IPS-20b (cell line): Measurements from ENCODE around the gene ZC3H4.
"Not testable (repeated sequence)": the region's sequence is repeated elsewhere in the genome, so short reads cannot be mapped to it uniquely, and the experiment has no call there.

Experiments
- H3K27ac ChIP-seq: one replicate; pipeline ENCODE4 v1.5.1; 2013; ENCODE audit warnings: low read length
- H3K27me3 ChIP-seq: 2 replicates; pipeline ENCODE4 v1.6.1; 2013; ENCODE audit warnings: mild to moderate bottlenecking, low read length, inconsistent platforms; ENCODE audit not compliant: insufficient read depth
- H3K36me3 ChIP-seq: 2 replicates; pipeline ENCODE4 v1.6.1; 2013; ENCODE audit warnings: low read depth, mild to moderate bottlenecking, inconsistent platforms, low read length, moderate library complexity; ENCODE audit not compliant: insufficient read depth
- H3K4me1 ChIP-seq: 2 replicates; pipeline ENCODE4 v1.6.1; 2013; ENCODE audit warnings: mild to moderate bottlenecking, control low read depth, inconsistent platforms, low read length, moderate library complexity; ENCODE audit not compliant: insufficient read depth
- H3K4me3 ChIP-seq: 2 replicates; pipeline ENCODE4 v1.5.1; 2013; ENCODE audit warnings: mild to moderate bottlenecking, low read length, inconsistent platforms
- H3K9ac ChIP-seq: 2 replicates; pipeline ENCODE4 v1.6.1; 2013; ENCODE audit warnings: low read depth, mild to moderate bottlenecking, inconsistent platforms, low read length, moderate library complexity
- H3K9me3 ChIP-seq: 2 replicates; pipeline ENCODE4 v1.6.1; 2013; ENCODE audit warnings: mild to moderate bottlenecking, low read depth, low read length, inconsistent platforms; ENCODE audit not compliant: insufficient read depth

The ZC3H4 gene

DNA sequence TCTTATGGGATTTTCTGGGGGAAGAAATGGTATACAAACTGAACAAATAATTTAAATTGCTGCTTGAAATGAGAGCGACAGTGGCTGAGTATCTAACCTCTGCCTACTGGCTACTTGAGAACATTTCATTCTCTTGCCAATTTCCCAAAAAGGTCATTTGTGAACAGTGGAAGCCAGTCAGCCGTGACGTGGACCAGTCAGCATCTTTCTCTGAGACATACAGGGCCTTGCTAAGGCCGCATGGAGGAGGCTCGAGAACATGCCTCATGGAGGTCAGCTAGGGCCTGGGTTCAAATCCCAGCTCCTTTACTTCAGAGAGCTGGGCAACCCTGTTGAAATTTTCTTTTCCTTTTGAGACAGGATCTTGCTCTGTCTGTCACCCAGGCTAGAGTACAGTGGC, 20.3 kb downstream of the ZC3H4 start:
- peaks cover 13% of the 10 kb centered on the region for H3K4me1 ChIP-seq
- H3K27ac ChIP-seq = no peak overlapping the region
- H3K36me3 ChIP-seq = peaks cover 77% of the 10 kb centered on the region

DNA sequence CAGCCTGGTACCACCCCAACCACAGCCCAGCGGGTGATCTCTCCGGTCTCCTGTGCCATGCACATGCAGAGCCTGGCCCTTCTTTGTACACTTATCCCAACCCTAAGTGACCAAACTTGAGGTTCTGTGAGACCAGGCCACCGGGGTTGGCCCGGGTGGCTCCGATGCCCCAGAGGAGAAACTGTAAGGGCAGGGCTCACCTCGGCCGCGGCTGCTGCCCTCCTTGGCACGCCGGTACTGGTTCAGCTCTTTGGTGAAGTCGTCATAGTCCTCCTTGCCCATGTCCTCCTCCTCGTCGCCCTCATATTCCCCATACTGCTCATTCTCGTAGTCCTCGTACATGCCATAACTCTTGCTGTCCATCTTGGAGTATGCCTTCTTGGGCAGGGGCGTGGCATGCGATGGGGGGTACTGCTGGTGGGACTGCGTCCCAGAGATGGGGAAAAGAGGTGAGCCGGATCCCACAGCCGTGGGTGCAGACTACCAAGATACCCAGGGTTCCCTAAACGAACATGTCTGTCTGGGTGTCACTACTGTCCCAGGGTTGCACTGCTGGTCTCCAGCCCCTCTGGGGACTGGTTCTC, 23.7 kb downstream of the ZC3H4 start:
- Histone ChIP-seq H3K36me3 (peaks cover 89% of the 10 kb centered on the region), H3K9ac (no peak overlapping the region), H3K4me1 (no peaks in the 10 kb centered on the region), H3K27me3 (no peaks in the 10 kb centered on the region), H3K4me3 (no peak overlapping the region), H3K27ac (no peak overlapping the region), H3K9me3 (no peaks in the 10 kb centered on the region)

More for the DNA sequence above, 20.3 kb downstream of the ZC3H4 start:
- H3K9ac ChIP-seq = no peak overlapping the region
- H3K9me3 ChIP-seq = no peaks in the 10 kb centered on the region
- H3K4me3 ChIP-seq = no peak overlapping the region
- H3K27me3 ChIP-seq = no peaks in the 10 kb centered on the region

DNA sequence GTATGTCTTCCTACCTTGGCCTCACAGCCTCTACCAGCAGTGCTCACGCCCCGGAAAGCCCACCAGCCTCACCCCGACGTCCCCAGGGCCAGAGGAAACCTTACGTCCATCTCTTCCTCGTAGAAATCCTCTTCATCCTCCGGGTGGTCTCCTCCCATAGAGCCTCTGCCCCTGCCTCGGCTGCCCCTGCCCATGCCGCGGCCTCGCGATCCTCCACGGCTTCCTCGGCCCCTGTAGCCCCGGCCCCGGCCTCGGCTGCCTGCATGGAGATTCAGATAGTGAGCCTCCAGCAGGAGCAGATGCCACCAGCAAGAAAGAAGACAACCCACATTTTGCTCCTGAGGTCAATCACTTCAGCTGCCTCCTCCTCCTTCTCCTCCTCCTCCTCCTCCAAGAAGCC, 27.3 kb downstream of the ZC3H4 start:
- Histone ChIP-seq H3K27ac (no peak overlapping the region), H3K4me3 (no peak overlapping the region), H3K4me1 (peaks cover 5% of the 10 kb centered on the region; the same call in 1 of the 2 replicates), H3K9ac (no peak overlapping the region), H3K36me3 (peaks cover 94% of the 10 kb centered on the region), H3K9me3 (no peaks in the 10 kb centered on the region), H3K27me3 (no peaks in the 10 kb centered on the region)

DNA sequence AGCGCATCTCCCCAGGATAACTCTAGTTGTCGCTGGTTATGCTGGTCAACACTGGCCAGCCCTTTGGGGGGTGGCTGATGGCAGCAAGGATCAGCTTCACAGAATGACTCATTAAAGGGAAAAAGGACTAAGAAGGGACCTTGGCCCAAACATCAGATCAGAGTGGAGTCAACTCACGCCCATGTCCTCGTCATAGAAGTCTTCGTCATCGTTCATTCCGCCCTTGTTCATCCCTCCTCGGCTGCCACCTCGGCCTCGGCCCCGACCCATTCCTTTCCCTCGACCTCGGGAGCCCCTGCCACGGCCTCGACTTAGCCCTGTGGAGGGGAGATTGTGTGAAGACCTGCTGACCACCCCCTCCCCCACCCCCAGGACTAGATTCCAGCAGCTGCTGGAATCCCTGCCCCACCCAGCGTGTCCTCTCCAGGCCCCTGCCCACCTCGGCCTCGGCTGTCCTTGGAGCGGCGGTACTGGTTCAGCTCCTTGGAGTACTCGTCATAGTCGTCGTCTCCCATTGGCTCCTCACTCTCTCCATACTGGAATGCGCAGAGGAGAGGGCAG, 28.6 kb downstream of the ZC3H4 start:
- H3K27ac ChIP-seq = no peak overlapping the region
- H3K4me1 ChIP-seq = peaks cover 5% of the 10 kb centered on the region; the same call in 1 of the 2 replicates
- no peaks in the 10 kb centered on the region for H3K9me3 ChIP-seq
- H3K4me3 ChIP-seq = no peak overlapping the region
- H3K27me3 ChIP-seq = no peaks in the 10 kb centered on the region
- H3K36me3 ChIP-seq = peaks cover 95% of the 10 kb centered on the region
- no peak overlapping the region for H3K9ac ChIP-seq

DNA sequence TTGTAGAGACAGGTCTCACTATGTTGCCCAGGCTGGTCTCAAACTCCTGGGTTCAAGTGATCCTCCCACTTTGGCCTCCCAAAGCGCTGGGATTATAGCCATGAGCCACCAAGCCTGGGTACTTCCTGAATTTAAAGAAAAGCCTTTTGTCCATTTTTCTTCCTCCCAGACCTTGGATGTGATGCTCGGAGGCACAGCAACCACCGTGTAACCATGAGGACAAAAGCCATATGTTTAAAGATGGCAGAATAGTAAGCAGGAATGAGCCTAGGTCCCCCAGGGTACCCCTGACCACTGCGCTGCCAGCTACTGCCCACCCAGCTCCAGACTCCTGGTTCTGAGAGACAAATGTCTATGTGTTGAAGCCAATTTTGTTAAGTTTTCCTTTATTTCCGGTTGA, 31.1 kb downstream of the ZC3H4 start:
- no peak overlapping the region for H3K27ac ChIP-seq
- peaks cover 5% of the 10 kb centered on the region; the same call in 1 of the 2 replicates for H3K4me1 ChIP-seq
- no peaks in the 10 kb centered on the region for H3K9me3 ChIP-seq
- no peaks in the 10 kb centered on the region for H3K27me3 ChIP-seq
- H3K36me3 ChIP-seq = peaks cover 96% of the 10 kb centered on the region
- no peak overlapping the region for H3K9ac ChIP-seq
- no peak overlapping the region for H3K4me3 ChIP-seq

DNA sequence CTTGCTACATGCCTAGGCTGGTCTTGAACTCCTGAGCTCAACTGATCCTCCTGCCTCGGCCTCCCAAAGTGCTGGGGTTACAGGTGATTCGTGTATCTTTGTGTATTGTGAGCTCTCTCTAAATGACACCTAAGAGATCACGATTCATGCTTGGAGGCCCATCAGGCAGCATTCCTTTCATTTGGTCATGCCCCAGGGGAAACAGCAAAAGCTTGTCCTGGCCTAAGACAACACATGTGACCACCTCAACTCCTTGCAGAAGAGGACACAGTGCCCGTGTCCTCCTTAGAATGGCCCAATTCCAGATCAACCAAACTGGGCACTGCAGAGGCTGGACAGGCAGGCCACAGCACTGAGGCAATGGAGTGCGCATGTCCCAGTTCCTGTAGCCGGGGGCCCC, 32.5 kb downstream of the ZC3H4 start:
- H3K27ac ChIP-seq = no peak overlapping the region
- no peak overlapping the region for H3K9ac ChIP-seq
- H3K4me3 ChIP-seq = no peak overlapping the region
- no peaks in the 10 kb centered on the region for H3K27me3 ChIP-seq
- peaks cover 5% of the 10 kb centered on the region; the same call in 1 of the 2 replicates for H3K4me1 ChIP-seq
- H3K9me3 ChIP-seq = no peaks in the 10 kb centered on the region
- peaks cover 95% of the 10 kb centered on the region for H3K36me3 ChIP-seq

DNA sequence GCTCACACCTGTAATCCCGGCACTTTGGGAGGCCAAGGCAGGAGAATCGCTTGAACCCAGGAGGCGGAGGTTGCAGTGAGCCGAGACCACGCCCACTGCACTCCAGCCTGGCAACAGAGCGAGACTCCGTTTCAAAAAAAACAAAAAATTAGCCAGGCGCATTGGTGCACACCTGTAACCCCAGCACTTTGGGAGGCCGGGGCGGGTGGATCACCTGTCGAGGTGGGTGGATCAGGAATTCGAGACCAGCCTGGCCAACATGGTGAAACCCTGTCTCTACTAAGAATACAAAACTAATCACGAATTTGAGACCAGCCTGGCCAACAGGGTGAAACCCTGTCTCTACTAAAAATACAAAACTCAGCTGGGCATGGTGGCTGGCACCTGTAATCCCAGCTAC, 35.2 kb downstream of the ZC3H4 start:
- H3K9me3 ChIP-seq, H3K9ac ChIP-seq, H3K4me3 ChIP-seq, H3K27ac ChIP-seq, H3K27me3 ChIP-seq, H3K4me1 ChIP-seq: not testable (repeated sequence)
- H3K36me3 ChIP-seq = peaks cover 94% of the 10 kb centered on the region

DNA sequence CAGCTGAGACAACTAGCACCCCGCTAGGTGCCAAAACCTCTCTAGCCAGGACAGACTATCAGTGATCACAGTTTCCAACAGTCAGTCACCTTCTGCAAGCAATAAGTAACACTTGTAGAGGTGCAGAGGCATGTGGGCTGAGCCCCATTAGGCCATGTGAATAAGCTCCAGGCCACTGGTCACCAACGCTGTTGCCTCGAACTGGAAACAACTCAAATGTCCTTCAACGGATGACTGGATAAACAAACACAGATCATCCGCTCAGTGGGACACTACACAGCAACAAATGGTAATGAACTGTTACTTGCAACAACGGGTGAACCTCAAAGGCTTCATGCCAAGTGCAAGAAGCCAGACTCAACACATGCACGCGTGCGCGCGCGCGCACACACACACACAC, 37.6 kb downstream of the ZC3H4 start:
- Histone ChIP-seq H3K27ac (no peak overlapping the region), H3K4me1 (no peaks in the 10 kb centered on the region), H3K36me3 (peaks cover 89% of the 10 kb centered on the region), H3K4me3 (no peak overlapping the region), H3K9ac (no peak overlapping the region), H3K9me3 (no peaks in the 10 kb centered on the region), H3K27me3 (no peaks in the 10 kb centered on the region)

DNA sequence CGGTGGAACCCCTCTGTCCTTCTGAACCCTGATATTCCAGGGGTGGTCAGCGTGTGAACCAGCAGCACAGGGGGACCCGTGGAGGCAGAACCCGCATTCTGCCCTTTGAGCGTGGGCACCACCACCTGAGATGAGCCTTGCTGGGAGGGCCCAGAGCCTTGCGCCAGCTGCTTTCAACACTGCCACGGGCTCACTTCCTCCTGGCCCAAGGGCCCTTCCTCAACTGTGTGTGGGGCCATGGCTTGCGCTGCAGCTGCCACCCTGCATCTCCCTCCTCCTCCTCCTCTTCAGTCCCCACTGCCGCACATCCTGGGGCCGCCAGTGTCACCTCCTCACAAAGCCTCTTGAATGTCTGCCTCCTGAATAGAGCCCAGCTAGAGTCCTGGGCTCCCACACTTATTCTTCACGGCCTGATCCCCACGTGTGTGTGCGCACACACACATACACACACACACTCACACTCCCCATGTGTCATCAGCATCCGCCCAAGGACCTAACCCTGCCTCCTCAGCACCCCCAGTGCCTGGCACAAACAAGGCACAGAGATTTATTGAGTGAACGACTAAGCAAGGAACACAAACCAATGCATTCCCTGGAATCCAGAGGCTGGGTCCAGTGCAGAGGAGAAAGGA, 38.3 kb downstream of the ZC3H4 start:
- no peak overlapping the region for H3K9ac ChIP-seq
- H3K36me3 ChIP-seq = peaks cover 89% of the 10 kb centered on the region
- no peak overlapping the region for H3K27ac ChIP-seq

DNA sequence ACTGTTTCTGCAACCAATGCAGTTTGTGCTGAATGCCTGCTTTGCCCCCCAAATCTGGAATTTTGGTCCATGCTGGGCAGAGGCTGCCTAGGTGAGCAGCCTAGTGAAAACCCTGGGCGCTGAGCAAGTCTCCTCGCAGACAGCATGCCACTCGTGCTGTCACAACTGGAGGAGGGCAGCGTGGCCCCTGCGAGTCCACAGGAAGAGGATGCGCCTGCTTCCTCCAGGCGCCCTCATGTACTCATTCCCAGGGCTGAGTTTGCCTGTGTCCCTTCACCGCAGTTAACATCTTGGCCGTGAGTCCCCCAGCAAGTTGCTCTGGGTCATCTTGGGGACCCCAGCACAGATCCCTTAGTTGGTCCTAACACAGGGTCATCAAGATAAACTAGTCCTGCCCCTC, 39.0 kb downstream of the ZC3H4 start:
- no peaks in the 10 kb centered on the region for H3K27me3 ChIP-seq
- H3K9ac ChIP-seq = no peak overlapping the region
- H3K4me3 ChIP-seq = no peak overlapping the region
- H3K4me1 ChIP-seq = no peaks in the 10 kb centered on the region
- H3K36me3 ChIP-seq = peaks cover 89% of the 10 kb centered on the region
- H3K9me3 ChIP-seq = no peaks in the 10 kb centered on the region
- H3K27ac ChIP-seq = no peak overlapping the region

More for the DNA sequence above, 38.3 kb downstream of the ZC3H4 start:
- Histone ChIP-seq H3K4me3 (no peak overlapping the region), H3K27me3 (no peaks in the 10 kb centered on the region), H3K4me1 (no peaks in the 10 kb centered on the region), H3K9me3 (no peaks in the 10 kb centered on the region)

DNA sequence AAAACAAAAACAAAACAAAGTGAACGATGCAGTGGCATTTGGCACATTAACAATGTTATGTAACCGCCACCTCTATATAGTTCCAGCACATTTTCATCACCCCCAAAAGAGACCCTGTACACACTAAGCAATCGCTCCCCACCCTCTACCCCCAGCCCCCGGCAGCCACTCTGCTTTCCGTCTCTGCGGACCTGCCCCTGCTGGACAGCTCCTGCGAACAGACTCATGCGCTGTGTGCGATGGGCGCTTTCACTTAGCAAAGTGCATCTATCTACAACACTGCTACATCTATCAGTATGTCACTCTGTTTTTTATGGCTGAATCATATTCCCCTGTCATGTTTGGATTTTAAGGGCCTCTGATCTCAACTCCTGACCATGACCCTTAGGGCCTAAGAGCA, 40.0 kb downstream of the ZC3H4 start:
- no peak overlapping the region for H3K9ac ChIP-seq
- no peaks in the 10 kb centered on the region for H3K27me3 ChIP-seq
- no peaks in the 10 kb centered on the region for H3K4me1 ChIP-seq
- peaks cover 93% of the 10 kb centered on the region for H3K36me3 ChIP-seq
- no peak overlapping the region for H3K4me3 ChIP-seq
- H3K27ac ChIP-seq = no peak overlapping the region
- H3K9me3 ChIP-seq = no peaks in the 10 kb centered on the region

DNA sequence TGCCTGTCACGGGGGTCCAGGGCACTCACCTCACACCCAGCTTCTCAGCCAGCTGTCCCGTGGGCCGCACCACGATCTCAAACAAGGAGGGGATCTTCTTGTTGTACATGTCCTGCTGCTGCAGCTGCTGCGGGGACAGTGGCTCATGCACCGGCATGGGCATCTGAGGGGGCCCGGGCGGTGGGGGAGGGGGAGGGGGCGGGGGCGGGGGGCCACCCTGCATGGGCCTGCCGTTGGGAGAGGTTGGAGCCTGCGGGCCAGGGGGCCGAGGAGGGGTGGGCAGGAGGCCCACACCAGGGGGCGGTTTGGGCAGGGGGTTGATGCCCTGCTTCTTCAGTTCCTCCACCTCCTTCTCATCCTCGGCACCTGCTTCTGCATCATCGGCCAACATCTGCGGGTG, 41.3 kb downstream of the ZC3H4 start:
- no peak overlapping the region for H3K9ac ChIP-seq
- no peaks in the 10 kb centered on the region for H3K4me1 ChIP-seq
- no peak overlapping the region for H3K27ac ChIP-seq
- H3K9me3 ChIP-seq = no peaks in the 10 kb centered on the region
- no peak overlapping the region for H3K4me3 ChIP-seq
- no peaks in the 10 kb centered on the region for H3K27me3 ChIP-seq
- peaks cover 91% of the 10 kb centered on the region for H3K36me3 ChIP-seq
